Measurements from ENCODE around the gene PPP1R3G.

Gene PPP1R3G

DNA sequence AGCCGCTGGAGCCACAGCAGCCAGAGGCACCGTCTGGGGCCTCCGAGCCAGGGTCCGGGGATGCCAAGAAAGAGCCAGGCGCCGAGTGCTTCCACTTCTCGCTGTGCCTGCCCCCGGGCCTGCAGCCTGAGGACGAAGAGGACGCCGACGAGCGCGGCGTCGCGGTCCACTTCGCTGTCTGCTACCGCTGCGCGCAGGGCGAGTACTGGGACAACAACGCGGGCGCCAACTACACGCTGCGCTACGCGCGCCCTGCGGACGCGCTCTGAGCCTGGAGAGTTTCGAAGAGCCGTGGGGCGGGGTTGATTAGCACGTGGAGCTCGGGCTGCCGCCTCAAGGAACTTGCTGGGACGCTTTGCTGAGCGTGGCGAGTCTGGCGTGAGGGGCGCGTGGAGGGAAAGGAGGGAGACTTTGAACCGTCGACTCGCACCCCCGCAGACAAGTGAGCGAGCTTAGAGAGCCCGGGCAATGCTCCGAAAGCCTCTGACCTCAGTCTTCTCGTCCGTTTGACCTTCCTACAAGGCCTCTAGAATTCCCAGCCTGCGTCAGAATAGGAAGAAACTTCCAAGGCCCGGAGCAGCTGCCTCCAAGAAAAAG, 1.3 kb downstream of the PPP1R3G start:
- no peak for TF ChIP-seq ZFX (IDR thresholded peaks at IDR 0.05; ENCODE audit: borderline replicate concordance)
- TF ChIP-seq, protein P1, sequence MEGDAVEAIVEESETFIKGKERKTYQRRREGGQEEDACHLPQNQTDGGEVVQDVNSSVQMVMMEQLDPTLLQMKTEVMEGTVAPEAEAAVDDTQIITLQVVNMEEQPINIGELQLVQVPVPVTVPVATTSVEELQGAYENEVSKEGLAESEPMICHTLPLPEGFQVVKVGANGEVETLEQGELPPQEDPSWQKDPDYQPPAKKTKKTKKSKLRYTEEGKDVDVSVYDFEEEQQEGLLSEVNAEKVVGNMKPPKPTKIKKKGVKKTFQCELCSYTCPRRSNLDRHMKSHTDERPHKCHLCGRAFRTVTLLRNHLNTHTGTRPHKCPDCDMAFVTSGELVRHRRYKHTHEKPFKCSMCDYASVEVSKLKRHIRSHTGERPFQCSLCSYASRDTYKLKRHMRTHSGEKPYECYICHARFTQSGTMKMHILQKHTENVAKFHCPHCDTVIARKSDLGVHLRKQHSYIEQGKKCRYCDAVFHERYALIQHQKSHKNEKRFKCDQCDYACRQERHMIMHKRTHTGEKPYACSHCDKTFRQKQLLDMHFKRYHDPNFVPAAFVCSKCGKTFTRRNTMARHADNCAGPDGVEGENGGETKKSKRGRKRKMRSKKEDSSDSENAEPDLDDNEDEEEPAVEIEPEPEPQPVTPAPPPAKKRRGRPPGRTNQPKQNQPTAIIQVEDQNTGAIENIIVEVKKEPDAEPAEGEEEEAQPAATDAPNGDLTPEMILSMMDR (IDR thresholded peaks at IDR 0.05) = no peak
- no peak overlapping the region for H3K27ac ChIP-seq

DNA sequence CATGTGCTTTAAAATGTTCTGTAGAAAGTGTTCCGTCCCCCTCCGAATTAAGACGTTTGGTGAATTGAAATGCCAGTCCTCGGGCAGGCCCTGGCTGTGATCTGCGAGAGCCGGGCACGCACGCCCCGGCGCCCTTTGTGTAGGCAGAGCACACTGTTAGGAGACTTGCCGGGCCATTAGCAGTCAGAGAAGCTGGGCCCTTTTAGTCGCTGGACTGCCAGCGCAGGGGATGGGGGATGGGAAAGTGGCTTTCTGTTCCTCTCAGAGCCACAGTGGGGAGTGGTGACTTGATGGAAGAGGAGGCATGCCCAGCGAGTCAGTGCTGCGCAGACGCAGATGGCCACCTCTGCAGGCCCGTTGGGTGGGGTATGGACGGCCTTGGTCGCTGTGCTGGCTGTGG, 2.2 kb downstream of the PPP1R3G start:
- TF ChIP-seq, protein P1 (IDR thresholded peaks at IDR 0.05) = no peak
- TF ChIP-seq ZFX (IDR thresholded peaks at IDR 0.05; ENCODE audit: borderline replicate concordance) = no peak
- H3K27ac ChIP-seq = no peak overlapping the region

GRCh38 chr6:5088780-5089179, 3.6 kb downstream of the PPP1R3G start:
- H3K27ac ChIP-seq = no peak overlapping the region
- TF ChIP-seq ZFX (IDR thresholded peaks at IDR 0.05; ENCODE audit: borderline replicate concordance) = no peak
- TF ChIP-seq, protein P1 (IDR thresholded peaks at IDR 0.05) = no peak

- no peak overlapping the region for H3K27ac ChIP-seq
- TF ChIP-seq ZFX (IDR thresholded peaks at IDR 0.05; ENCODE audit: borderline replicate concordance) = no peak
- TF ChIP-seq, protein P1 (IDR thresholded peaks at IDR 0.05) = no peak
Measured at GRCh38 chr6:5089481-5090438, 4.6 kb downstream of the PPP1R3G start.

DNA sequence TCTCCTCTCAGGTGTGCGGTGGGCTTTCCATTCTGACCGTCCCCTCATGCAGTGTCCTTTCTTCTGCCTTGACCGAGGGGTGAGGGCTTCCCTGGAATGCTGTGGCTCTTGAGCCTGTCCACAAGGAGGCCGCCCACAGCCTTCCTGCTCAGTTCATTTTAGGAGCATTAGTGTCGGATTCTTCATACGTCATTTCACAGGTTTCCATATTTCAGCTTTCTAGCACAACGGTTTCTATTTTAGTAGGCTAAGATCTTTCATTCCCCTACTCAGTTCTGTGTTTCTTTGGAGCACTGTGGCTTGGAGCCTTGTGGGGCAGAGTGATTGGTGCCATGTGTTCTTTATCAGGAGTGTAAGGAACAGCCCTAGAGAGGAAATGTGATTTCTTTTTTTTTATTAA, 5.5 kb downstream of the PPP1R3G start:
- no peak for TF ChIP-seq ZFX (IDR thresholded peaks at IDR 0.05; ENCODE audit: borderline replicate concordance)
- TF ChIP-seq, protein P1 (IDR thresholded peaks at IDR 0.05) = no peak
- H3K27ac ChIP-seq = no peak overlapping the region

DNA sequence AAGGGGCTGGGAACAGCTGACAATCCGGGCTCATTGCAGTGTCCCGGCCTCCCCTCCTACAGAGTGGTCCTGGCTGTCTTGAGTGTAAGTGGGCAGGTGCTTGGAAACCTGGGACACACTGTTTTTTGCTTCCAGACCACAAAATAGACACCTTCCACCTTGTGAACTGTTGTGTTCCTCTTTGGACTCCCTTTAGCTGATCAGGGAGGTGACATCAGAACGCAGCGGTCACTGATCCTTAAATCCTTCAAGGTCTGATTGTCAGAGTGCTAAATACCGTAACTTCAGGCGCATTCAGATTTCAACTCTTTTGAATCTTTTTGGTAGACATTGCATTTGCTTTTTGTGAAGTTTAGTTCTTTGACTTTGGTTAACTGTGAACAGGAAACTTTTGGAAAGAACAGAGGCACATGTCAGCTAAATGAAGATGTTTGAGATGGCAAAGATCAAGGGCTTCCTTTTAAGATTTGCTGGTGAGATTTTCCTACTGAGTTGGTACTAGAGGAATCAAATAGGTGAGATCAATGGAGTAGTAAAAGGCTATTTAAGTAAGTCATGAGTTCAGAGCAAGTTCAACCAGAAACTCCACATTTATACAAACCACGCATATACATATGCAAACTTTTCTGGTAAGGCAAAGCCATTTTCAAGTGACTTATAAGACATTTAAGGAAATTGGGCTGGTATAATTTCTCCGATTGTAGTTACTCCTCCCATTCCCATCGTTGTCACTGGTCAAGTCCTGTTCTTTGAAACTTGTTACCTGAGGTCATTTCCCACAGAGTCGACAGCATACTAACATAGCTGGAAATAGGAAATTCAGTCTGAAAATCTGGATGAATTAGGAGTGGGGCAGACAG, 6.3 kb downstream of the PPP1R3G start:
- no peak overlapping the region for H3K27ac ChIP-seq
- TF ChIP-seq ZFX (IDR thresholded peaks at IDR 0.05; ENCODE audit: borderline replicate concordance) = no peak
- TF ChIP-seq, protein P1 (IDR thresholded peaks at IDR 0.05) = no peak

Data from 22Rv1 (cell line).